ENCODE data around the gene SCRN2. TPM values are rescaled to one million over a fixed set of nuclear protein-coding genes. Genes with fewer than 3 reads are reported as not detected.

Gene SCRN2
- total and polyA plus RNA-seq, 2 of the 13 experiments (the other 11 are each of a cell fraction or from before 2014, with no cell fraction given), result 21.7 to 29.5 TPM

GRCh38 chr17:47801176-47801765 is 39.8 kb downstream of the SCRN2 start (continued):
- TF ChIP-seq FIP1L1 (IDR thresholded peaks at IDR 0.05; ENCODE audit: borderline replicate concordance, insufficient read depth, low read depth, low read length) (no peak), TBX3 (IDR thresholded peaks at IDR 0.05; ENCODE audit: borderline replicate concordance) (no peak), ZNF512B (CRISPR knock-in tag; IDR thresholded peaks at IDR 0.05; ENCODE audit: borderline replicate concordance) (no peak), EP300 (IDR thresholded peaks at IDR 0.05; ENCODE audit: low read depth in 2 of 2, low read length in 2 of 2) (no peak), EP300 (CRISPR knock-in tag; IDR thresholded peaks at IDR 0.05; ENCODE audit: borderline replicate concordance) (no peak), SKI (IDR thresholded peaks at IDR 0.05; ENCODE audit: partially characterized antibody) (no peak), ZNF710 (CRISPR knock-in tag; IDR thresholded peaks at IDR 0.05; ENCODE audit: borderline replicate concordance) (no peak), HCFC1 (IDR thresholded peaks at IDR 0.05; ENCODE audit: low read depth, low read length) (no peak), ZNF460 (CRISPR knock-in tag; IDR thresholded peaks at IDR 0.05; ENCODE audit: borderline replicate concordance) (no peak), TGIF2 (CRISPR knock-in tag; IDR thresholded peaks at IDR 0.05) (no peak), ZNF652 (CRISPR knock-in tag; IDR thresholded peaks at IDR 0.05; ENCODE audit: borderline replicate concordance, low read depth) (no peak)

Measured in HepG2 (cell line).